ENCODE data around the gene SEC61A2.
"Not testable (repeated sequence)": the region's sequence is repeated elsewhere in the genome, so short reads cannot be mapped to it uniquely, and the experiment has no call there.

Gene SEC61A2

DNA sequence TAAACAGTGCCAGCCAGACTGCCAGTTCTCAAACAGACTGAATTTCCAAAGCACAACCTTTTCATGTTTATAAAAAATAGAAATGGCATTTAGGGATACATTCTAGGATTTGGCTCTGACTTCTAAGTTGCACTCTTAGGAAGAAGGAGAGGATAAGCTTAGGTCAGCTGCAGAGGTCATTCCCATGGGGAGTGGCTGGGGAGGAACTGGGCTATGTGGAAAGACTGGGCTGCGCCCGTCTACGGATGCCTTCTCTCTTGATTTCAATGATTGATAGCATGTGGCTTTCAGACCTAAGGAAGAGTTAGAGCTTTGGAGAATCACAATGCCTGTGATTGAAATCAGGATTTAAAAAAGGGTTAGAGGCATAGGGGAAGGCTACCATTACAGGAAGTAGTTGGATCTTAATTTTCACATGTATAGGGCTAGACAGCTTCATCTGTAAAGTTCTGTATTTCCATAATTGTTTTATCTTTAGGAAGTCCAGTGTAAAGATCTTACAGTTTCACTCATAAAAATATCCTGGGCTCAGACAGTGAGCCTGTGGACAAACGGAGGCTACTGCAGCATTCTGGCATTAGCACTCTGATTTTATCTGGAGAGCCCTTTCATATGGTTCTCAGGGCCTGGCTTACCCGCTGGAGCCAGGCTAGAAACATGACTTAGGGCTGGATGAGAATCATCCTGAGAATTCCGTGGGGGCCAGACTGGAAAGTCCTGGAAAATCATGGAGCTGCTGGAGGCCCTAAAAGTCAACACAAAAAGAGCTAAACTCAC lies 36.7 kb downstream of the SEC61A2 start:
- in situ Hi-C loops (cut with MboI; ENCODE audit: low sequenced_read_pairs, unreplicated experiment), result no loop called here
- no peak for DNase-seq (ENCODE audit: low spot score)
- TF ChIP-seq CTCF (IDR thresholded peaks at IDR 0.05; ENCODE audit: borderline replicate concordance, control extremely low read depth, extremely low read depth, insufficient read depth, missing control alignments), result no peak

GRCh38 chr10:12171512-12171911 lies 42.0 kb downstream of the SEC61A2 start:
- in situ Hi-C loops (cut with MboI; ENCODE audit: low sequenced_read_pairs, unreplicated experiment); DNase-seq (ENCODE audit: low spot score): not testable (repeated sequence)

GRCh38 chr10:12177642-12178041 lies 48.2 kb downstream of the SEC61A2 start:
- in situ Hi-C loops (cut with MboI; ENCODE audit: low sequenced_read_pairs, unreplicated experiment), result no loop called here
- TF ChIP-seq CTCF (IDR thresholded peaks at IDR 0.05; ENCODE audit: borderline replicate concordance, control extremely low read depth, extremely low read depth, insufficient read depth, missing control alignments), result no peak
- no peak for DNase-seq (ENCODE audit: low spot score)

GRCh38 chr10:12179606-12180170 lies 50.2 kb downstream of the SEC61A2 start:
- TF ChIP-seq CTCF (IDR thresholded peaks at IDR 0.05; ENCODE audit: borderline replicate concordance, control extremely low read depth, extremely low read depth, insufficient read depth, missing control alignments), result no peak
- no peak for DNase-seq (ENCODE audit: low spot score)
- in situ Hi-C loops (cut with MboI; ENCODE audit: low sequenced_read_pairs, unreplicated experiment), result no loop called here

DNA sequence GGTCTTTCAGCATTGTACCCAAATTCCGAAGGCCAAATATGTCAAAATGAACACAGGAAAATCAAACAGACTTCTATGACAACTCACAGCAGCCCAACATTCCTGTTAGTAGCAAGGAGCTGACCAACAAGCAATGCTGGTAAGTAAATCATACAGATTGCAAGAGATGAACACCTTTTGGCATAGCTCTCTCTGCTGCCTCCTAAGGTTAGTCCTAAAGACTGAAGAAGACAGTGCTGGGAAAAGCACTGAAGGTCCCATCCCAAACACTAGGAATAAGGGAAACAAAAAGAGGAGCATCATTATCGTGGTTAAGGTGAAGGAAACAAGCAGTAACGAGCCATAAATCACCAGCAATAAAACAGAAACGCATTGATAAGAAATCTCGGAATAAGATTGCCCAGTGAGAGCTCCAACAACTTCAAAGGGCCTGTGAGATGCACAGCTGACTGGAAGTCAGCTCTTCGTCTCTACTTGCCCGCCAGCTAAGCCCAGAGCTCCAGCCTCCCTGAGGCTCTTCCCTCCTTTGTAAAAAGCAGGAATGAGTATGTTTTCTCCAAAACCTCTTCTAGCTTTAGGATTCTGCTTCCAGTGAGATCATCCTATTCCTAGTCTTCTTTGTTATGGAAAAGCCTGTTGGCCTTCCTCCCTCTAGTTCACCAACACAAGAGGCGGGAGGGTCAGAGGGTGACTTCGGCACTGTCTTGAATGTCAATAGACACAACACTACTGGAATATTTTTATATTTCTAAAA lies 50.9 kb downstream of the SEC61A2 start:
- TF ChIP-seq CTCF (IDR thresholded peaks at IDR 0.05; ENCODE audit: borderline replicate concordance, control extremely low read depth, extremely low read depth, insufficient read depth, missing control alignments), result no peak
- in situ Hi-C loops (cut with MboI; ENCODE audit: low sequenced_read_pairs, unreplicated experiment), result no loop called here

DNA sequence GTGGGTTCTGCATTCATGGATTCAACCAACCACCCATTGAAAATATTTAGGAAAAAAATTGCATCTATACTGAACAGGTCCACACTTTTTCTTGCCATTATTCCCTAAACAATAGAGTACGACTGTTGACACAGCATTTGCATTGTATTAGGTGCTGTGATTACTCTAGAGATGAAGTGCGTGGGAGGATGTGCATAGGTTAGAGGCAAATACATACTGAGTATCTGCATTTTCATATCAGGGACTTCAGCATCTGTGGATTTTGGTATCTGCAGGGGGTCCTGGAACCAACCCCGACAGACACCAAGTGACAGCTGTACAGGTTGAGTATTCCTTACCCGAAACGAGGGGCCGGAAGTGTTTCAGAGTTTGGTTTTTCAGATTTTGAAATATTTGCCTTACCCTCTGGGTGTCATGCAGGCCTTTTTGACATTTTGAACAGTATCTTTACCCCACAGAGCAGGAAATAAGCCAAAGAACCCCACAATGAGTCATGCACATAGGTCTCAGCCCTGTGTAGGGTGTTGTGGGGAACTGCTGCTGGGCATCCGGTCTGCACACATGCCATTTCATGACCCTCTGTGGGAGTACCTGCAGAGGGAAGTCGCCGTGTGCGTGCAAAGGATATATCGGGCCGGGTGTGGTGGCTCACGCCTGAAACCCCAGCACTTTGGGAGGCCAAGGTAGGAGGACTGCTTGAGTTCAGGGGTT lies 51.7 kb downstream of the SEC61A2 start:
- no peak for TF ChIP-seq CTCF (IDR thresholded peaks at IDR 0.05; ENCODE audit: borderline replicate concordance, control extremely low read depth, extremely low read depth, insufficient read depth, missing control alignments)
- DNase-seq (ENCODE audit: low spot score), result peak; percentile 53
- in situ Hi-C loops (cut with MboI; ENCODE audit: low sequenced_read_pairs, unreplicated experiment), result no loop called here

More for the DNA sequence above, 50.9 kb downstream of the SEC61A2 start:
- DNase-seq (ENCODE audit: low spot score), result no peak

Data from GM13976 (cell line).